PC-3 (cell line): ENCODE measurements around the gene AUP1. TPM values are rescaled to one million over a fixed set of nuclear protein-coding genes. Genes with fewer than 3 reads are reported as not detected.

ENCODE experiments used
- ATAC-seq: fragments of 200-7000 bp; cut with Tn5 transposase; 2 replicates; pipeline ENCODE4 v1.9.1; 2020; ENCODE audit warnings: mild to moderate bottlenecking, moderate library complexity
- BruUV-seq: library from RNA; stranded (reverse); fragments of 400-500 nt; replicated peaks from 2 replicates; lab custom pipeline; 2021; lab: Mats Ljungman, UMichigan
- CTCF ChIA-PET: fragments of 300-600 bp; sonication (Branson Sonifier 250); formaldehyde crosslinking; loops from one replicate; lab custom pipeline; 2022; ENCODE audit warnings: antibody characterized with exemption; lab: Charles Lee
- POLR2A ChIA-PET: fragments of 300-600 bp; sonication (Branson Sonifier 250); formaldehyde crosslinking; loops from one replicate; lab custom pipeline; 2022; ENCODE audit warnings: antibody characterized with exemption; ENCODE audit not compliant: unreplicated experiment; lab: Charles Lee
- DNase-seq: peaks from one replicate; pipeline ENCODE4 v3.0.0-alpha.2; 2015
- H2AFZ ChIP-seq: fragments of 300-600 bp; sonication (generic); 2 replicates; pipeline ENCODE4 v1.6.0; 2016; ENCODE audit warnings: antibody characterized with exemption, low read length
- H3F3A ChIP-seq: fragments of 300-600 bp; sonication (generic); one replicate; pipeline ENCODE4 v1.6.0; 2017; ENCODE audit warnings: antibody characterized with exemption, low read length, control low read depth, mild to moderate bottlenecking; ENCODE audit not compliant: unreplicated experiment
- H3K27ac ChIP-seq: fragments of 300-600 bp; sonication (generic); 2 replicates; pipeline ENCODE4 v1.5.1; 2016; ENCODE audit warnings: mild to moderate bottlenecking, low read length
- H3K27me3 ChIP-seq: fragments of 300-600 bp; sonication (generic); 2 replicates; pipeline ENCODE4 v1.6.1; 2016; ENCODE audit warnings: low read length, mixed read lengths
- H3K36me3 ChIP-seq: fragments of 300-600 bp; sonication (generic); 2 replicates; pipeline ENCODE4 v1.6.1; 2016; ENCODE audit warnings: low read depth, mixed run types, low read length, mixed read lengths
- H3K4me1 ChIP-seq: fragments of 300-600 bp; sonication (generic); 2 replicates; pipeline ENCODE4 v1.5.1; 2016; ENCODE audit warnings: low read length; ENCODE audit not compliant: insufficient read depth
- H3K4me2 ChIP-seq: fragments of 300-600 bp; sonication (generic); 2 replicates; pipeline ENCODE4 v1.6.0; 2016; ENCODE audit warnings: low read length
- H3K4me3 ChIP-seq: fragments of 300-600 bp; sonication (generic); 2 replicates; pipeline ENCODE4 v1.5.1; 2016; ENCODE audit warnings: mild to moderate bottlenecking, low read length, mixed read lengths
- H3K79me2 ChIP-seq: fragments of 300-600 bp; sonication (generic); 2 replicates; pipeline ENCODE4 v1.6.1; 2017; ENCODE audit warnings: low read length, mixed read lengths
- H3K9ac ChIP-seq: fragments of 300-600 bp; sonication (generic); 2 replicates; pipeline ENCODE4 v1.6.0; 2016; ENCODE audit warnings: mild to moderate bottlenecking, low read length
- H3K9me2 ChIP-seq: fragments of 300-600 bp; sonication (generic); replicated peaks from 2 replicates; pipeline ENCODE4 v1.6.1; 2016; ENCODE audit warnings: mixed run types, low read length, mixed read lengths
- H3K9me3 ChIP-seq: fragments of 300-600 bp; sonication (generic); 2 replicates; pipeline ENCODE4 v1.6.1; 2016; ENCODE audit warnings: low read length, mixed read lengths
- H4K20me1 ChIP-seq: fragments of 300-600 bp; sonication (generic); 2 replicates; pipeline ENCODE4 v1.6.1; 2016; ENCODE audit warnings: low read length, mixed read lengths
- CTCF ChIP-seq: fragments of 300-600 bp; sonication (generic); conservative IDR thresholded peaks from 2 replicates; pipeline ENCODE4 v1.5.1; 2017; ENCODE audit warnings: antibody characterized with exemption, low read depth, mild to moderate bottlenecking, low read length
- EZH2 ChIP-seq: fragments of 300-600 bp; sonication (generic); IDR thresholded peaks from one replicate; pipeline ENCODE4 v1.6.1; 2017; ENCODE audit warnings: antibody characterized with exemption, mild to moderate bottlenecking, low read length; ENCODE audit not compliant: unreplicated experiment
- EZH2phosphoT487 ChIP-seq: fragments of 300-600 bp; sonication (generic); IDR thresholded peaks from 2 replicates; pipeline ENCODE4 v1.6.1; 2018; ENCODE audit warnings: mild to moderate bottlenecking, antibody characterized with exemption, low read length, borderline replicate concordance
- intact Hi-C: fragments of 100-400 bp; cut with micrococcal nuclease; formaldehyde crosslinking; loops from 2 replicates; pipeline ENCODE4 v1.9.0; 2023
- total RNA-seq: library from RNA; depleted of rRNA; stranded (reverse); fragments of >200 nt; gene quantifications from 2 replicates; pipeline ENCODE4 v1.2.3, GENCODE V29; 2014

The AUP1 gene
- total RNA-seq, 1 experiment from 2014 or later, result 233 TPM

- no peak for DNase-seq
- ChIA-PET POLR2A (no interaction called here), CTCF (no interaction called here)
- H3K36me3 ChIP-seq, result peaks cover 9% of the 10 kb centered on the region; the same call in 1 of the 2 replicates
- peak; percentile 39 for ATAC-seq
- H4K20me1 ChIP-seq, result no peaks in the 10 kb centered on the region
- H3K9me3 ChIP-seq, result no peaks in the 10 kb centered on the region
- no peak overlapping the region for H3K27ac ChIP-seq
- H3F3A ChIP-seq, result no peaks in the 10 kb centered on the region
- peaks cover 19% of the 10 kb centered on the region for H3K4me1 ChIP-seq
- TF ChIP-seq EZH2 (no peak), CTCF (no peak), EZH2phosphoT487 (no peak)
- H2AFZ ChIP-seq, result peak overlapping the region; percentile 87
- H3K27me3 ChIP-seq, result no peaks in the 10 kb centered on the region
- BruUV-seq, result no TSS peak
- intact Hi-C loops, result loop anchor here (1.0 kb wide), 1 partner anchor 15 kb away; the partner anchor contains the start of gene TTC31
- no peak overlapping the region for H3K9ac ChIP-seq
- H3K9me2 ChIP-seq, result no peaks in the 10 kb centered on the region
- peak overlapping the region; percentile 94 for H3K4me2 ChIP-seq
- H3K4me3 ChIP-seq, result peak overlapping the region; percentile 67
- no peaks in the 10 kb centered on the region for H3K79me2 ChIP-seq
These were observed 31.6 kb downstream of the AUP1 start for GRCh38 chr2:74497777-74498499.

- no peaks in the 10 kb centered on the region for H3F3A ChIP-seq
- peak overlapping the region; percentile 67; the same call in 1 of the 2 replicates for H3K4me3 ChIP-seq
- DNase-seq (no peak), ATAC-seq (no peak)
- H3K9me3 ChIP-seq, result no peaks in the 10 kb centered on the region
- H3K9me2 ChIP-seq, result no peaks in the 10 kb centered on the region
- no peaks in the 10 kb centered on the region for H3K27me3 ChIP-seq
- peak overlapping the region; percentile 94 for H3K4me2 ChIP-seq
- peaks cover 19% of the 10 kb centered on the region for H3K4me1 ChIP-seq
- no TSS peak for BruUV-seq
- H3K27ac ChIP-seq, result no peak overlapping the region
- TF ChIP-seq EZH2phosphoT487 (no peak), EZH2 (no peak), CTCF (no peak)
- intact Hi-C loops, result no loop called here
- H3K9ac ChIP-seq, result no peak overlapping the region
- ChIA-PET POLR2A (no interaction called here), CTCF (no interaction called here)
- peaks cover 13% of the 10 kb centered on the region; the same call in 1 of the 2 replicates for H3K36me3 ChIP-seq
- H3K79me2 ChIP-seq, result no peaks in the 10 kb centered on the region
- H2AFZ ChIP-seq, result peak overlapping the region; percentile 87; the same call in 1 of the 2 replicates
- H4K20me1 ChIP-seq, result no peaks in the 10 kb centered on the region
These were observed 32.3 kb downstream of the AUP1 start for GRCh38 chr2:74496997-74497776.
